8988T (cell line): ENCODE measurements around the gene SIRPA.
"Not testable (repeated sequence)": the region's sequence is repeated elsewhere in the genome, so short reads cannot be mapped to it uniquely, and the experiment has no call there.

Experiments used
- DNase-seq: peaks from one replicate; pipeline ENCODE4 v3.0.0; 2011

SIRPA gene

GRCh38 chr20:1911536-1911935, 16.3 kb downstream of the SIRPA start:
- DNase-seq = no peak

DNA sequence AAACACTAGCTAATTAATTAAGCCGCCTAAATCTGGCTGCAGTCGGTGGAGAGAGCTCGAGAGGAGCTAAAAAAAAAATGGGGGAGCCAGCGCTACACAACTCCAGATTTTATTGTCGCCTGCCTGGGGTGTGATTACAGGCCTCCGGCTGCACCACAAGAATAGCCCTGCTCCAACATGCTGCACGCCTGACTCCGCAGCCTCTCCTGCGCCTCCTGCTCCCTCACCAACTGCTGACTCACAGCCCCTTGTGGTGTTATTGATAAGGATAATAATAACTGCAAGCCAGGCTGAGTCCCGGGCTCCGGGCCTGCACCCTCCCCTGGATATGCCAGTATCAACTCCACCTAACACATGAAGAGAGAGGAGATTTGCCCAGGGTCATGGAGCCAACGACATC, 16.8 kb downstream of the SIRPA start:
- no peak for DNase-seq

DNA sequence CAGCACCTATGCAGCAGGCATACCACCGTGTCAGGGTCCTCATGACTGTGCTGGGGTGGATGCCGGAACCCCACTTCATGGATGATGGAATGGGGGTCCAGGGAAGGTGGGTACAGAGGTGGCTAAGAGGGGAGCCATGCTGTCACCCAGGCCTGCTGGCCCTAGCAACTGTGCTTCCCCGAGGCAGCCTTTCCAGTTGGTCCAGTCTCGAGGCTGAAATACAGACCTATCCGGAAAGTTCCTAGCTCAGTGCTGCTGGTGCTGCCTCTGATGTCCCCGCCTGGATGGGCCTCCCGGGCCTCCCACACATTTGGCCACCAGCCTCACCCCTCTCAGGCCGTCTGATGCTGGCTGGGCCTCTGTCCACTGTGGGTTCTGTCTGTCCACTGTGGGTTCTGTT, 17.4 kb downstream of the SIRPA start:
- DNase-seq = no peak

GRCh38 chr20:1915233-1915632, 20.0 kb downstream of the SIRPA start:
- DNase-seq = not testable (repeated sequence)

- no peak for DNase-seq
These were observed 20.5 kb downstream of the SIRPA start for GRCh38 chr20:1915725-1916124.

DNA sequence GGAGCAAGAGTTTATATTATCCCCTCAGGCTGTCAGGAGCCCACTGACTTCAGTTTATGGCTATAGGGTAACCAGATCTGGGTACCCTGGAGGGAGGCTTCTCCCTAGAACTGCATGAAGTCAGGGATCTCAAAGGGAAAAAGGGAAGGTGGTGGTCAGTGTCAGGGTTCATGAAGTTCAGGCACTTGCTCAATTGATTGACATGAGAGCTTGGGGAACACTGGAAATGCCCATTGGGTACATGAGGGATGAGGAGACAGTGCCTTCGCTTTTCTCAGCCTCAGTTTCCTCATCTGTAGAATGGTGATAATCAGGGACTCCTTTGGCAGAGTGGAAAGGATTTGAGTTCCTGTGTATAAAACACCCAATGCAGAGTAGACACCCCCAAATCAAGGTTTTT, 22.6 kb downstream of the SIRPA start:
- no peak for DNase-seq

DNA sequence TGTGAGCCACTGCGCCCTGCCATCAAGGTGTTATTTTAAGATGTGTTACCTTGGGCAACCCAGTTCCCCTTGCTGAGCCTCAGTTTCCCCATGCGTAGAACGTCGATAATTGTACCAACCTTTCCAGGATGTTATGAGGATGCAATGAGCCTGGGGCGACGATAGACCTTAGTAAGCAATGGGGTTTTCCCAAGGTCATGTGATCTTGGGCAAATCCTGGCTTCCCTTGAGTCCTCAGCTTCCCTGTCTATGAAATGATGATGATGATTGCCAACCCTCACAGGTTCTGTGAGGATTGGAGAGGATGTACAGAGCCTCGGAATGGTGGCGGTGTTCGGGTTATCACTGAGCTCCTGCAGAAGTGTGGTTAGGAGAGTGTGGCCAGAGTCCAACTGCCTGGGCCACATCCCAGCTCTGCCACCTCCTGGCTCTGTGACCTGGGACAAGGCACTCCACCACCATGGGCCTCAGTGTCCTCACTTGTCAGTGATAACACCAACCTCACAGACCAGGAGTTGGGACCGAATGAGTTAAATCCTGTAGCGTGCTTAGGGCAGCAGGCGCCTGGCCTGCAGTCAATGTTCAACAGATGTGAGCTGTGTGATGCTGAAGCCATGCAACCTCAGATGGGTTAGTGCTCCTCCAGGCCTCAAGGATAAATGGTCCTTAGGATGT, 23.4 kb downstream of the SIRPA start:
- no peak for DNase-seq

DNA sequence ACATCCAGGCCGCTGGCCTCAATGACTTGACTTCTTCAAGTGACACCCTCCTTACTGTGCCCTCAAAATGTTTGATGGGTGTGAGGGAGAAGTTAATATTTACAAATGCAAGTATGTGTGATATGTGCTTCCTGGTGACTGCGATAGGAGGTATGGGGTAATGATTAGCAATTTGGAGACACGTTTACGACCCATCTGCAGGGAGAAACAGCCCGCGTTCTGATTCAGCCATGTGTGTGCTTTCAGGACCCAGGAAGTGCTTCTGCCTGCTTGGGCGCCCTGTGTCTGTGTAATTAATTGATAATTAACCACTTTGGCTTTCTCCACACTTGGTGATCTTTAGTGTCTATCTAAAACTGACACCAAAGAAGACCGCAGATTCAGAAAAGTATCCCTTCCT, 25.0 kb downstream of the SIRPA start:
- no peak for DNase-seq

DNA sequence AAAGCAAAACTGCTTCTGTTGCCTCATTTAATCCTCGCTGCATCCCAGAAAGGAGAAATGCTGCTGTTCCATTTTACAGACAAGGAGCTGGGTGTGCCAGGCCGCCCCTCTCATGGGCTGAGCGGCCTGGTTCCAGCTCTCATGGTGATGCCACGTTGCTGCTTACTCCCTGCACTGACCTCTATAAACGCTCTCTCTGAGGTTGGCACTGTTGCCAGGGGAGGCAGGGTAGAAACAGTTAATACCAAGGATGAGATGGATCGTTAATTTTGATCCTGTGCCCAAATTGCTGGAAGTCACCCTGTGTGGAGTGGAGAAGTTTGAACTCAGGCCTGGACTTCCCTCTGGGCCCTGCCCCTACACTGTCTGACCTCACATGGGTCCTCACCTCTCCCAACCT, 25.6 kb downstream of the SIRPA start:
- no peak for DNase-seq

DNA sequence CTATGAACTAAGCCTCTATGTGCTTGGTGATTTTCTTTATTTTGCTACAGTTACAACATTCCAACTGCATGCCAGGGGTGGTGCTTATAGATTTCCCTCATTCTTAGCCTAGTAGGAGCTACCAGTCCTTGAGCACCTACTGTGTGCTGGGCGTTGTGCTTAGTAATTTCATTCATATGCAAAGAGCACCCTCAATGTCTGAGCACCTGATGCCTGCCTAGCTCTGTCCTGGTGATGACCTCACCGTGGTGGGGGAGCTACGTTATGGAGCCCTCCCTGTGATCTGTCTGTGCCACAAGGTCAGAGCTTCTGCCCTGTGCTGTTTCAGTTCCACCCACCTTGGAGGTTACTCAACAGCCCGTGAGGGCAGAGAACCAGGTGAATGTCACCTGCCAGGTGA, 26.8 kb downstream of the SIRPA start:
- DNase-seq = not testable (repeated sequence)

- no peak for DNase-seq
These were observed 27.6 kb downstream of the SIRPA start for GRCh38 chr20:1922786-1923185.

DNA sequence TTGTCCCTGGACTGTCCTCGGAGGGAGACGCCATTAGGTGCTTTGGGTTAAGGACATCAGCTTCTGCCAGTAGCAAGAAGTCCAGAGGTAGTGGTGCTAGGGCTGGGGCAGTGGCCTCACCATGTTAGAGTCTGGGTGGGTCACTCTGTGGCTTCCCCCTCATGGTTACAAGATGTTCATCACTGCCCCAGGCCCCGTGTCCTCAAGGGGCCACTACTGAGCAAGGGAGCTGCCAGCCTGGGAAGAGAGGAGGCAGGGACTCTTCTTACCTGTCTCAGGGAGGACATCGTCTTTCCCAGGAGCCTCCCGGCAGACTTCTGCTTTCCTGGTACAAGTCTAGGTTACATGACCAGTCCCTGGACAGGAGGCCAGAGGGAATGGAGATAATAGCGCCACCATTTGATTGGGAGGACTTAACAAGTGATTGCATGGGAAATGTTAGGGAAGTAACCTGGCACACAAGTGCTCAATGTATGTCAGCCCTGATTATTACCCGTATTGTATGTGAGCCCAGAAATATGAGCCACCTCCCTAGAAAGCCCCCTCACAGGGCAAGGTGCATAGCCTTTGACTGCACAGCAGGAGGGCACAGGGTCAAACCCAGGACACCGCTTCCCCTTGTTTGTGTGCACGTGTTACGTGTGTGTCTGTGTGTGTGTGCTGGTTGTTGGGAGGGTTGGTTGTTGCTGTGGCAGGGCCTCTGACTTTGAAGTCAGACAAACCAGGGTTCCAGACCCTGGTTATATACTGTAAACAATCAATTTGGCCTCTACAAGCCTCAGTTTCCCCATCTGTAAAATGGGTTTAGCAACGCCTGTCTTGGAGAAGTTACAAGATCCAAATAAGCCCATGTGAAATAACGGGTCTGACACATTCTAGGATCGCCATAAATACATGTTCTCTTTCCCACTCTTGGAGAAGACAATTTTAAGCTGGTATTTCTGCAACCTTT, 30.0 kb downstream of the SIRPA start:
- DNase-seq = no peak

DNA sequence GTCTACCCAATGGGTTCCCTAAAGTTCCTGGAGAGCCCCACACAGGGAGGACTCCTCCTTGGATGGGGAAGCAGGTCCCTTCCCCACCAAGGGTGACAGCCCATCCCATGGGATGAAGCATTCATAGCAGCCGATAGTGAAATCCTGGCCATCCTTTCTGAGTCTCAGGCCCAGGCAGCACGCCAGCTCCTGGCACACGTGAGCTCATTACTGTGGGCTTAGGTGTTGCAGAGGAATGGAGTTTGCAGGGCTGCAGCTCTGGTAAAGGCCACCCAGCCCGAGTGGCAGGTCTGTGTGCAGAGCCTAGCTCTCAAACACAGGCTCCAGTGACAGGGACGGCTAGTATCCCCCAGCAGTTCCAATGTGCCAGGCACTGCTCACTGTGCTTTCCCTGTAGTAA, 31.0 kb downstream of the SIRPA start:
- DNase-seq = no peak

GRCh38 chr20:1927217-1927616, 32.0 kb downstream of the SIRPA start:
- DNase-seq = no peak

- DNase-seq = no peak
These were observed 32.9 kb downstream of the SIRPA start for GRCh38 chr20:1928154-1928553.

- no peak for DNase-seq
These were observed 33.6 kb downstream of the SIRPA start for GRCh38 chr20:1928782-1929181.

- no peak for DNase-seq
These were observed 34.3 kb downstream of the SIRPA start for GRCh38 chr20:1929460-1929859.

- DNase-seq = no peak
These were observed 35.0 kb downstream of the SIRPA start for GRCh38 chr20:1930165-1930564.

GRCh38 chr20:1931830-1932229, 36.6 kb downstream of the SIRPA start:
- no peak for DNase-seq

- no peak for DNase-seq
These were observed 37.8 kb downstream of the SIRPA start for GRCh38 chr20:1932971-1933370.

DNA sequence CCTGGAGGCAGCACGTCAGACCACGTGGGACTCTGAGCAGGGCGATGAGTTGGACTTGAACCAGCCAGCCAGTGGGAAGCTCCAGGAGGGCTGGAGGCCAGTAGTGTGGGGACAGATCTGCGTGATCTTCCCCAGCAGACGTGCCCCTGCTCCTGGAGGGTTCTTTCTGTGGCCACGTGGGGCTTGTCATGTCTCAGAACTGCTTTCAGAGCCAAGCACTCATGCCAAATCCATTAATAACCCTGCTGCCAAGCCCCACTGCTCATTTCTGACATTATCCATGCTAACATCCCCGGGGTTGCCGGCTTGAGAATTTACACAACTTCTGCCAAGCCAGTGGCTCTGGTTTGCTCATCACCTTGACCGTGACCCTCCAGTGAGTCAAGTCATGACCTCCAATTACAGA, 38.3 kb downstream of the SIRPA start:
- DNase-seq = no peak

DNA sequence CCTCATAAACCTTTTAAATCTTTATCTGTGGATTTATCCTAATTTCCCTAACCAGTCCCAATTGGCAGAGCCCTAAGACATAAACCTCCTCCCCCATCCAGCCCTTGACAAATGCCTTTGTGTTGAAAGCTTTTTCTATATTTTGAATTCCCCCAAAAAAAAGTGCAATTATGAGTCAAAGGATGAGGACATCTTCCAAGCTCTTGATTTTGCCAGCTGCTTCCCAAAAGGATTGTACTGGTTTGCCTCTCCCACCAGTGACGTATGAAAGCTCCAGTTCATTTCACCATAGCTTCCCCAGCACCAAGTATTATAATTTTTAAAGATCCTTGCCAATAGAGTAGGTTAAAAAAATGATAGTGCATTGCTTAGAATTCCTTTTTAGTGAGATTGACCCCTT, 38.9 kb downstream of the SIRPA start:
- DNase-seq = no peak

DNA sequence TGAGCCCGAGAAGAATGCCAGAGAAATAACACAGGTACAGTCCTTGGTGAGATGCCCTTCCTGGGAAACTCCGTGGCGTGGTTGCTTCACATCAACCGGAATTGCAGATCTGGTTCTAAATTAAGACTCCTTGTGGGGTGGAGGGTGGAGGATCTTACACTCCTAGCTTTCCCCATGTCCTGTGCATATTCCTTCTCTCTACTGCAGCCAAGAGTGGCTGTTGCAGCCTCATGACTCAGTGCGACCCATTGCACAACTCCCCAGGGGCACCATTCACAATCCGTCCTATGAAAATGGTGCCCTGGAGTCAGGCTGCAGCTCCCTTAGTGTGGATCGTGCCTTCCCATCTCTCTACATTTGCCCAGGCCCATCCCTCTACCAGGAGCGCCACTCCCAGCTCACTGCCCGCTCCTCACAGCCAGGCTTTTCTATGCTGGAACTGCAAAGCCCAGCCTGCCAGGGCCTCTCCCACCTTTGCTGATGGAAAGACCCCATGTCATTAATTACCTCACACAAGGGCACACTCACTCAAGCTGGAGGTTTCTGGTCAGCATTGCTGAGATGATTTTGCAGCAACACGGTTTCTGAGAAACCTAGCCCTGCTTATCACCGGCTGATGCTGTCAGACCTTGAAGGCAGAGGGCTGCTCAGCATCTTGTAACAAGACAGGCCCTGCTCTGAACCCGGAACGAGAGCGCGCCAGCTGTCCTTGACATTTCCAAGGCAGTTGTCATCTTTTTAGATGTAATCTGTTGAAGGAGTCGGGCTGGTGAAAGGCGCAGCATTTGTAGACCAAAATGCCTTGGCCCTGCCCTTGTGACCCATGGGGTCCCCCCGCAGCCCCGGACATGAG, 39.7 kb downstream of the SIRPA start:
- no peak for DNase-seq
